Ishikawa (cell line): ENCODE measurements around the gene RBM44.

Source experiments
- CEBPB ChIP-seq: IDR thresholded peaks from 2 replicates; pipeline ENCODE4 v1.6.1; 2012
- CREB1 ChIP-seq: IDR thresholded peaks from 2 replicates; pipeline ENCODE4 v1.6.1; 2012; ENCODE audit warnings: low read depth
- EGR1 ChIP-seq: IDR thresholded peaks from 2 replicates; pipeline ENCODE4 v1.6.1; 2012
- EP300 ChIP-seq: IDR thresholded peaks from 2 replicates; pipeline ENCODE4 v1.6.1; 2012; ENCODE audit warnings: borderline replicate concordance
- FOXM1 ChIP-seq: IDR thresholded peaks from 2 replicates; pipeline ENCODE4 v1.6.1; 2012; ENCODE audit warnings: low read depth, borderline replicate concordance
- MAX ChIP-seq: IDR thresholded peaks from 2 replicates; pipeline ENCODE4 v1.6.1; 2012
- NFIC ChIP-seq: IDR thresholded peaks from 2 replicates; pipeline ENCODE4 v1.6.1; 2012
- RAD21 ChIP-seq: IDR thresholded peaks from 2 replicates; pipeline ENCODE4 v1.6.1; 2012; ENCODE audit warnings: low read depth
- REST ChIP-seq: IDR thresholded peaks from 2 replicates; pipeline ENCODE4 v1.6.1; 2012; ENCODE audit warnings: low read depth, mild to moderate bottlenecking
- TAF1 ChIP-seq: IDR thresholded peaks from 2 replicates; pipeline ENCODE4 v1.6.1; 2012; ENCODE audit warnings: low read depth, mild to moderate bottlenecking
- TCF12 ChIP-seq: IDR thresholded peaks from 2 replicates; pipeline ENCODE4 v1.6.1; 2012; ENCODE audit warnings: low read depth
- TEAD4 ChIP-seq: IDR thresholded peaks from 2 replicates; pipeline ENCODE4 v1.6.1; 2012
- USF1 ChIP-seq: IDR thresholded peaks from 2 replicates; pipeline ENCODE4 v1.6.1; 2012
- YY1 ChIP-seq: IDR thresholded peaks from 2 replicates; pipeline ENCODE4 v1.6.1; 2012; ENCODE audit warnings: low read depth
- ZBTB7A ChIP-seq: IDR thresholded peaks from 2 replicates; pipeline ENCODE4 v1.6.1; 2012; ENCODE audit warnings: low read depth

RBM44 gene

GRCh38 chr2:237754626-237755248, 43.8 kb upstream of the RBM44 start:
- TF ChIP-seq RAD21 = no peak
- TF ChIP-seq CEBPB = no peak
- no peak for TF ChIP-seq ZBTB7A
- TF ChIP-seq REST = no peak
- no peak for TF ChIP-seq NFIC
- TF ChIP-seq FOXM1 = no peak
- TF ChIP-seq EP300 = no peak
- no peak for TF ChIP-seq USF1

- TF ChIP-seq TCF12 (no peak), MAX (no peak), REST (no peak), CREB1 (no peak), RAD21 (no peak), TEAD4 (no peak), TAF1 (no peak), EP300 (no peak), ZBTB7A (no peak), CEBPB (no peak), NFIC (no peak), EGR1 (no peak), FOXM1 (no peak), USF1 (no peak), YY1 (no peak)
Observed at GRCh38 chr2:237757616-237758015, 41.0 kb upstream of the RBM44 start.

GRCh38 chr2:237758185-237758584, 40.4 kb upstream of the RBM44 start:
- TF ChIP-seq RAD21 (no peak), TAF1 (no peak), REST (no peak), EP300 (no peak), MAX (no peak), TCF12 (no peak), FOXM1 (no peak), EGR1 (no peak), TEAD4 (no peak), CEBPB (no peak), CREB1 (no peak), YY1 (no peak), ZBTB7A (no peak), USF1 (no peak), NFIC (no peak)

- TF ChIP-seq TCF12 (no peak), USF1 (no peak), EP300 (no peak), YY1 (no peak), EGR1 (no peak), ZBTB7A (no peak), TEAD4 (no peak), MAX (no peak), TAF1 (no peak), RAD21 (no peak), CEBPB (no peak), REST (no peak), FOXM1 (no peak), NFIC (no peak), CREB1 (no peak)
Observed at GRCh38 chr2:237759176-237759575, 39.4 kb upstream of the RBM44 start.
